B cell (primary cell): ENCODE measurements around the gene FBXO11. TPM values are rescaled to one million over a fixed set of nuclear protein-coding genes. Genes with fewer than 3 reads are reported as not detected.
A peak's percentile ranks its signal among the peaks of the same experiment; 100 is the strongest.
"Not testable (repeated sequence)": the region's sequence is repeated elsewhere in the genome, so short reads cannot be mapped to it uniquely, and the experiment has no call there.

Experiments
- ATAC-seq: fragments of 200-7000 bp; cut with Tn5 transposase; one replicate; pipeline ENCODE4 v1.10.0; 2021; ENCODE audit warnings: low read depth, mild to moderate bottlenecking, moderate number of reproducible peaks, moderate library complexity
- CTCF ChIA-PET: fragments of 350-600 bp; sonication (Branson Sonifier 250); formaldehyde crosslinking; loops from one replicate; lab custom pipeline; 2021; ENCODE audit warnings: antibody characterized with exemption, inconsistent platforms; lab: Charles Lee
- POLR2A ChIA-PET: fragments of 350-600 bp; sonication (Branson Sonifier 250); formaldehyde crosslinking; loops from one replicate; lab custom pipeline; 2021; ENCODE audit warnings: antibody characterized with exemption; lab: Charles Lee
- DNase-seq: peaks from one replicate; pipeline ENCODE4 v3.0.0; 2013
- H2AFZ ChIP-seq: 2 replicates; pipeline ENCODE4 v1.6.1; 2012; ENCODE audit warnings: mild to moderate bottlenecking, low read depth, low read length; ENCODE audit not compliant: insufficient read depth, poor library complexity, severe bottlenecking
- H3K27ac ChIP-seq, 2 donors: 1 replicate in 1 of 2; 2 replicates in 1 of 2; pipeline ENCODE4 v1.5.1; 2012 to 2013; ENCODE audit warnings: low read length in 2 of 2, mild to moderate bottlenecking in 2 of 2, moderate library complexity in 1 of 2
- H3K27me3 ChIP-seq, 4 experiments: fragments of 200-600 bp in 1 of 4; sonication (generic) in 1 of 4; replicated peaks in 1 of 4; 1 replicate in 2 of 4; 2 replicates in 2 of 4; pipeline versions ENCODE4 v1.6.1 to v1.7.0; 2013 to 2016; ENCODE audit warnings: low read length in 3 of 4, mild to moderate bottlenecking in 2 of 4, mixed read lengths in 1 of 4, moderate library complexity in 1 of 4; ENCODE audit not compliant: insufficient read depth in 4 of 4, control insufficient read depth in 3 of 4; ENCODE audit errors: control extremely low read depth in 1 of 4
- H3K36me3 ChIP-seq, 2 experiments: replicated peaks in 1 of 2; 1 replicate in 1 of 2; 2 replicates in 1 of 2; pipeline versions ENCODE4 v1.6.1 to v1.7.1; 2013; ENCODE audit warnings: low read length in 1 of 2; ENCODE audit not compliant: insufficient read depth in 2 of 2, control insufficient read depth in 1 of 2; ENCODE audit errors: control extremely low read depth in 1 of 2, extremely low read depth in 1 of 2
- H3K4me1 ChIP-seq, 2 donors: fragments of 200-600 bp in 1 of 2; sonication (generic) in 1 of 2; 1 replicate in 1 of 2; 2 replicates in 1 of 2; pipeline versions ENCODE4 v1.5.1 to v1.6.1; 2013 to 2017; ENCODE audit warnings: low read length in 2 of 2; ENCODE audit not compliant: control insufficient read depth in 2 of 2, insufficient read depth in 2 of 2
- H3K4me2 ChIP-seq: replicated peaks from 2 replicates; pipeline ENCODE3; 2012; ENCODE audit warnings: mild to moderate bottlenecking, low read depth, low read length; ENCODE audit not compliant: poor library complexity, severe bottlenecking
- H3K4me3 ChIP-seq, 5 experiments: fragments of 200-600 bp in 1 of 5; sonication (generic) in 1 of 5; 1 replicate in 3 of 5; 2 replicates in 2 of 5; pipeline versions ENCODE4 v1.5.1 to v1.7.0; 2011 to 2016; ENCODE audit warnings: low read length in 4 of 5, mild to moderate bottlenecking in 4 of 5, low read depth in 2 of 5, control low read depth in 1 of 5, moderate library complexity in 1 of 5; ENCODE audit not compliant: insufficient read depth in 1 of 5; ENCODE audit errors: control extremely low read depth in 1 of 5, extremely low read depth in 1 of 5
- H3K79me2 ChIP-seq: fragments of 200-600 bp; sonication (generic); one replicate; pipeline ENCODE4 v1.6.0; 2016; ENCODE audit warnings: low read length; ENCODE audit not compliant: control insufficient read depth, insufficient read depth
- H3K9ac ChIP-seq: fragments of 200-600 bp; sonication (generic); 2 replicates; pipeline ENCODE4 v1.6.1; 2017; ENCODE audit warnings: mild to moderate bottlenecking, low read length, moderate library complexity
- H3K9me3 ChIP-seq, 3 donors: one replicate each; pipeline versions ENCODE4 v1.6.1 to v1.7.1; 2013; ENCODE audit warnings: low read length in 2 of 3; ENCODE audit not compliant: control insufficient read depth in 2 of 3, insufficient read depth in 1 of 3; ENCODE audit errors: control extremely low read depth in 1 of 3
- H4K20me1 ChIP-seq: 2 replicates; pipeline ENCODE4 v1.6.0; 2012; ENCODE audit warnings: mild to moderate bottlenecking, low read length; ENCODE audit not compliant: insufficient read depth, control insufficient read depth, poor library complexity, severe bottlenecking
- H3K27ac Mint-ChIP-seq: one replicate; pipeline ENCODE4 v1.8.0; 2021; ENCODE audit warnings: mixed read lengths
- H3K27me3 Mint-ChIP-seq: one replicate; pipeline ENCODE4 v1.8.0; 2021; ENCODE audit warnings: mixed read lengths
- H3K4me1 Mint-ChIP-seq: one replicate; pipeline ENCODE4 v1.8.0; 2021; ENCODE audit warnings: mixed read lengths
- H3K4me3 Mint-ChIP-seq: one replicate; pipeline ENCODE4 v1.8.0; 2021; ENCODE audit warnings: mixed read lengths
- H3K9me3 Mint-ChIP-seq: one replicate; pipeline ENCODE4 v1.8.0; 2022; ENCODE audit warnings: mixed read lengths; ENCODE audit not compliant: insufficient read depth
- CTCF ChIP-seq: fragments of 200-600 bp; IDR thresholded peaks from one replicate; pipeline ENCODE4 v1.8.0; 2022; ENCODE audit warnings: antibody characterized with exemption, mild to moderate bottlenecking
- EZH2 ChIP-seq: IDR thresholded peaks from 2 replicates; pipeline ENCODE4 v1.6.1; 2012; ENCODE audit warnings: borderline replicate concordance, low read depth, mild to moderate bottlenecking, moderate library complexity, low read length; ENCODE audit not compliant: insufficient read depth, poor library complexity, severe bottlenecking
- WGBS: methylation state at CpG from one replicate; pipeline ENCODE4 v1.1.5; 2013; ENCODE audit warnings: missing lambda C conversion rate; ENCODE audit not compliant: insufficient coverage; 5-methylcytosine and 5-hydroxymethylcytosine counted together
- intact Hi-C: fragments of 100-400 bp; cut with micrococcal nuclease; formaldehyde crosslinking; loops from one replicate; pipeline ENCODE4 v1.10.0; 2022
- polyA plus RNA-seq: library from polyadenylated mRNA; depleted of rRNA; stranded (reverse); fragments of >200 nt; gene quantifications from 2 replicates; pipeline ENCODE4 v1.2.3, GENCODE V29; 2012
- total RNA-seq, 2 donors: library from RNA; stranded (reverse); fragments of 120-200 nt in 1 of 2; gene quantifications; 1 replicate in 1 of 2; 2 replicates in 1 of 2; pipeline versions ENCODE4 v1.2.3 to v1.2.4, GENCODE V29; 2013 to 2022

The FBXO11 gene
- total and polyA plus RNA-seq, 2 donors (not counting 1 experiment from before 2014, with no cell fraction given): 42.6 to 107 TPM

- peaks cover 9% of the 10 kb centered on the region for H4K20me1 ChIP-seq
- H3K9ac ChIP-seq: peak overlapping the region; percentile 96
- intact Hi-C loops: no loop called here
- peaks cover 51% of the 10 kb centered on the region for H3K4me1 Mint-ChIP-seq
- peak overlapping the region; percentile 54 to 97 (median 95) for H3K4me3 ChIP-seq
- POLR2A ChIA-PET: interaction anchor here (0.5 kb wide), 1 partner anchor 505 kb away, joined by 3 read pairs; no protein-coding TSS in a partner anchor
- H3K27ac Mint-ChIP-seq: peak overlapping the region; percentile 93
- peak overlapping the region; percentile 94 for H3K4me3 Mint-ChIP-seq
- peak overlapping the region; percentile 83 to 93 for H3K27ac ChIP-seq
- no peaks in the 10 kb centered on the region for H3K27me3 Mint-ChIP-seq
- CTCF ChIA-PET: no interaction called here
- no peaks in the 10 kb centered on the region for H3K9me3 Mint-ChIP-seq
- peaks cover 67% of the 10 kb centered on the region for H3K79me2 ChIP-seq
- peak overlapping the region; percentile 71 for H2AFZ ChIP-seq
- no peak for DNase-seq
- WGBS: 0% methylated on average over 1 of the region's 10 CpGs
- no peaks in the 10 kb centered on the region for H3K36me3 ChIP-seq
- H3K9me3 ChIP-seq: no peaks in the 10 kb centered on the region
- H3K4me1 ChIP-seq: peaks cover 20 to 37% of the 10 kb centered on the region in 2 donors
- peak overlapping the region; percentile 80 for H3K4me2 ChIP-seq
- TF ChIP-seq EZH2: no peak
- TF ChIP-seq CTCF: no peak
- no peak for ATAC-seq
- no peaks in the 10 kb centered on the region for H3K27me3 ChIP-seq
Observed at GRCh38 chr2:47903781-47904490, 2.4 kb downstream of the FBXO11 start.

GRCh38 chr2:47901892-47902291 lies 4.4 kb downstream of the FBXO11 start:
- Histone ChIP-seq H3K27ac (peak overlapping the region in 1 of 2 donors; percentile 25), H3K4me2 (peak overlapping the region; percentile 80), H4K20me1 (peaks cover 18% of the 10 kb centered on the region), H3K4me1 (peaks cover 28 to 47% of the 10 kb centered on the region in 2 donors), H3K79me2 (peaks cover 85% of the 10 kb centered on the region)
- H3K9me3 ChIP-seq, DNase-seq, POLR2A ChIA-PET, H3K4me3 ChIP-seq, H3K9ac ChIP-seq, H3K9me3 Mint-ChIP-seq, intact Hi-C loops, H3K27me3 Mint-ChIP-seq, ATAC-seq, H3K36me3 ChIP-seq, H3K4me3 Mint-ChIP-seq, H2AFZ ChIP-seq, H3K27me3 ChIP-seq: not testable (repeated sequence)
- 96% methylated on average over 10 of the region's 13 CpGs for WGBS
- Mint-ChIP-seq H3K4me1 (peaks cover 61% of the 10 kb centered on the region), H3K27ac (peak overlapping the region; percentile 15)
- CTCF ChIA-PET: interaction anchor here (0.9 to 1.5 kb wide), 2 partner anchors 42 to 48 kb away, joined by 3 to 7 read pairs; no protein-coding TSS in a partner anchor
